A549 (cell line): Measurements from ENCODE around the gene CALML5. TPM values are rescaled to one million over a fixed set of nuclear protein-coding genes. Genes with fewer than 3 reads are reported as not detected.

Experiments used
- ATAC-seq, 2 experiments: fragments of 200-7000 bp in 1 of 2; fragments of >200 bp in 1 of 2; cut with Nextera tagmentation in 1 of 2; cut with Tn5 transposase in 1 of 2; 3 replicates each; pipeline versions ENCODE4 v1.8.0 to v1.9.1; 2018 to 2020; ENCODE audit warnings: mild to moderate bottlenecking in 1 of 2, moderate library complexity in 1 of 2
- CTCF ChIA-PET: fragments of 300-600 bp; sonication (Branson Sonifier 250); formaldehyde crosslinking; extraction: SDS; loops from one replicate; lab custom pipeline; 2021; ENCODE audit warnings: antibody characterized with exemption, inconsistent platforms; lab: Yijun Ruan, JAX
- POLR2A ChIA-PET: fragments of 350-600 bp; formaldehyde crosslinking; extraction: SDS; loops from one replicate; lab custom pipeline; 2021; ENCODE audit warnings: antibody characterized with exemption, inconsistent platforms; lab: Yijun Ruan, JAX
- DNase-seq, 2 experiments: peaks; one replicate each; pipeline versions ENCODE4 v3.0.0 to v3.0.0-alpha.2; 2011 to 2016; ENCODE audit warnings: low read depth in 1 of 2, low spot score in 1 of 2
- FAIRE-seq: peaks from 2 replicates; lab custom pipeline; 2011; peaks lifted over from hg19 to GRCh38; lab: Jason Lieb, UNC
- H3K27ac ChIP-seq, 2 experiments: fragments of >200 bp; sonication (Bioruptor Twin); formaldehyde crosslinking; 3 replicates each; pipeline ENCODE4 v1.5.1; 2016 to 2017
- H3K4me1 ChIP-seq: fragments of >200 bp; sonication (Bioruptor Twin); formaldehyde crosslinking; 3 replicates; pipeline ENCODE4 v1.6.1; 2016
- H3K4me2 ChIP-seq: fragments of >200 bp; sonication (Bioruptor Twin); formaldehyde crosslinking; 3 replicates; pipeline ENCODE4 v1.6.1; 2016
- H3K4me3 ChIP-seq: fragments of >200 bp; sonication (Bioruptor Twin); formaldehyde crosslinking; 3 replicates; pipeline ENCODE4 v1.5.1; 2016
- H3K9me3 ChIP-seq: fragments of >200 bp; sonication (Bioruptor Twin); formaldehyde crosslinking; 3 replicates; pipeline ENCODE4 v1.6.1; 2016
- CEBPB ChIP-seq, 2 experiments: fragments of >200 bp in 1 of 2; sonication (Bioruptor Twin) in 1 of 2; formaldehyde crosslinking in 1 of 2; IDR thresholded peaks; 2 replicates each; pipeline ENCODE4 v1.6.1; 2012 to 2016
- ESRRA ChIP-seq: fragments of 150-350 bp; IDR thresholded peaks from 2 replicates; pipeline ENCODE4 v1.6.1; 2014; ENCODE audit warnings: mild to moderate bottlenecking, low read length, borderline replicate concordance
- FOSL2 ChIP-seq, 2 experiments: fragments of 450-650 bp in 1 of 2; fragments of >200 bp in 1 of 2; sonication (Bioruptor Twin) in 1 of 2; formaldehyde crosslinking; IDR thresholded peaks; 2 replicates each; pipeline versions ENCODE4 v1.5.0 to v1.6.1; 2016 to 2020; ENCODE audit warnings: mild to moderate bottlenecking in 1 of 2, moderate library complexity in 1 of 2
- HDAC2 ChIP-seq: fragments of 200-600 bp; sonication (generic); IDR thresholded peaks from 2 replicates; pipeline ENCODE4 v1.6.1; 2016
- HOXA7 ChIP-seq: fragments of 250-450 bp; sonication (Bioruptor Pico); IDR thresholded peaks from 2 replicates; pipeline ENCODE4 v1.5.0; 2020; ENCODE audit warnings: mild to moderate bottlenecking, moderate library complexity
- HOXB13 ChIP-seq: fragments of 250-450 bp; sonication (Bioruptor Pico); IDR thresholded peaks from 2 replicates; pipeline ENCODE4 v1.5.0; 2020; ENCODE audit warnings: low read depth, mild to moderate bottlenecking, moderate library complexity
- HOXB5 ChIP-seq: fragments of 250-450 bp; sonication (Bioruptor Pico); IDR thresholded peaks from 2 replicates; pipeline ENCODE4 v1.5.0; 2020; ENCODE audit warnings: mild to moderate bottlenecking, moderate library complexity
- JUN ChIP-seq, 2 experiments: fragments of >200 bp; sonication (Bioruptor Twin); formaldehyde crosslinking; IDR thresholded peaks; 2 replicates in 1 of 2; 3 replicates in 1 of 2; pipeline ENCODE4 v1.6.1; 2016 to 2017
- NR3C1 ChIP-seq: fragments of >200 bp; sonication (Bioruptor Twin); formaldehyde crosslinking; IDR thresholded peaks from 3 replicates; pipeline ENCODE4 v1.6.1; 2017
- PHF8 ChIP-seq: fragments of 200-600 bp; sonication (generic); IDR thresholded peaks from 2 replicates; pipeline ENCODE4 v1.6.1; 2016; ENCODE audit warnings: low read depth, mild to moderate bottlenecking, antibody characterized with exemption, moderate library complexity, borderline replicate concordance
- POLR2AphosphoS2 ChIP-seq: conservative IDR thresholded peaks from 2 replicates; pipeline ENCODE4 v1.6.1; 2012; ENCODE audit warnings: low read length, improper control_type of control experiment, inconsistent platforms
- RCOR1 ChIP-seq: fragments of 150-350 bp; IDR thresholded peaks from 2 replicates; pipeline ENCODE4 v1.6.1; 2014; ENCODE audit warnings: antibody characterized with exemption, low read length, low read depth
- RFX5 ChIP-seq: fragments of 450-650 bp; IDR thresholded peaks from 2 replicates; pipeline ENCODE4 v1.7.1; 2014; ENCODE audit warnings: antibody characterized with exemption, mild to moderate bottlenecking, moderate library complexity
- RNF2 ChIP-seq: fragments of 200-600 bp; sonication (generic); IDR thresholded peaks from 2 replicates; pipeline ENCODE4 v1.6.1; 2016; ENCODE audit warnings: low read depth, mild to moderate bottlenecking, antibody characterized with exemption, moderate library complexity, borderline replicate concordance
- SMC3 ChIP-seq: fragments of >200 bp; sonication (Bioruptor Twin); formaldehyde crosslinking; IDR thresholded peaks from 3 replicates; pipeline ENCODE4 v1.6.1; 2018; ENCODE audit warnings: inconsistent platforms
- SREBF2 ChIP-seq: fragments of 450-650 bp; IDR thresholded peaks from 2 replicates; pipeline ENCODE4 v1.6.1; 2014; ENCODE audit warnings: mild to moderate bottlenecking, moderate library complexity
- TFCP2L1 ChIP-seq: fragments of 250-450 bp; sonication (Bioruptor Pico); IDR thresholded peaks from 2 replicates; pipeline ENCODE4 v1.5.0; 2021; ENCODE audit warnings: mild to moderate bottlenecking
- ZC3H11A ChIP-seq: fragments of 450-650 bp; IDR thresholded peaks from 2 replicates; pipeline ENCODE4 v1.6.1; 2014; ENCODE audit warnings: antibody characterized with exemption, mild to moderate bottlenecking
- ZFP36 ChIP-seq: fragments of 450-650 bp; IDR thresholded peaks from 2 replicates; pipeline ENCODE4 v1.6.1; 2014; ENCODE audit warnings: borderline replicate concordance; ENCODE audit not compliant: partially characterized antibody
- WGBS: methylation state at CpG from one replicate; pipeline ENCODE4 v1.1.6; 2017; ENCODE audit errors: missing lambda C conversion rate; 5-methylcytosine and 5-hydroxymethylcytosine counted together
- polyA plus RNA-seq, 4 experiments: library from polyadenylated mRNA; depleted of rRNA in 3 of 4; stranded (reverse); fragments of >200 nt; fragmentation: RNase III in 1 of 4; extraction: RNeasy Plus Mini Kit Qiagen cat#74134 plus additional on column Dnase treatment in 1 of 4; gene quantifications; 2 replicates in 3 of 4; 3 replicates in 1 of 4; pipeline ENCODE4 v1.2.3, GENCODE V29; 2011 to 2017
- TF ChIP-seq, protein P1 (sequence below): IDR thresholded peaks from 2 replicates; pipeline ENCODE4 v1.6.1; 2012
- TF ChIP-seq, protein P2 (sequence below): fragments of >200 bp; sonication (Bioruptor Twin); formaldehyde crosslinking; IDR thresholded peaks from 3 replicates; pipeline ENCODE4 v1.6.1; 2016
- TF ChIP-seq, protein P3 (sequence below): fragments of 250-450 bp; sonication (Bioruptor Pico); IDR thresholded peaks from 2 replicates; pipeline ENCODE4 v1.5.0; 2021; ENCODE audit warnings: mild to moderate bottlenecking, moderate library complexity, borderline replicate concordance
- TF ChIP-seq, protein P4 (sequence below): fragments of 450-650 bp; IDR thresholded peaks from 2 replicates; pipeline ENCODE4 v1.6.1; 2014; ENCODE audit warnings: antibody characterized with exemption
- TF ChIP-seq, protein P5 (sequence below): fragments of >200 bp; sonication (Bioruptor Twin); formaldehyde crosslinking; IDR thresholded peaks from 2 replicates; pipeline ENCODE4 v1.6.1; 2016
- TF ChIP-seq, protein P6 (sequence below): fragments of 150-350 bp; IDR thresholded peaks from 2 replicates; pipeline ENCODE4 v1.6.1; 2014; ENCODE audit warnings: low read depth, mild to moderate bottlenecking, low read length
- TF ChIP-seq, protein P7 (sequence below): fragments of 250-450 bp; sonication (Bioruptor Pico); IDR thresholded peaks from 2 replicates; pipeline ENCODE4 v1.5.0; 2020; ENCODE audit warnings: low read depth, mild to moderate bottlenecking, moderate library complexity
- TF ChIP-seq, protein P8 (sequence below): fragments of >200 bp; sonication (Bioruptor Twin); formaldehyde crosslinking; IDR thresholded peaks from 3 replicates; pipeline ENCODE4 v1.5.1; 2016
- TF ChIP-seq, protein P9 (sequence below): IDR thresholded peaks from 2 replicates; pipeline ENCODE4 v1.6.1; 2012

CALML5 gene
- polyA plus RNA-seq, 2 of the 4 experiments (the other 2 are of a cell fraction), result not detected

DNA sequence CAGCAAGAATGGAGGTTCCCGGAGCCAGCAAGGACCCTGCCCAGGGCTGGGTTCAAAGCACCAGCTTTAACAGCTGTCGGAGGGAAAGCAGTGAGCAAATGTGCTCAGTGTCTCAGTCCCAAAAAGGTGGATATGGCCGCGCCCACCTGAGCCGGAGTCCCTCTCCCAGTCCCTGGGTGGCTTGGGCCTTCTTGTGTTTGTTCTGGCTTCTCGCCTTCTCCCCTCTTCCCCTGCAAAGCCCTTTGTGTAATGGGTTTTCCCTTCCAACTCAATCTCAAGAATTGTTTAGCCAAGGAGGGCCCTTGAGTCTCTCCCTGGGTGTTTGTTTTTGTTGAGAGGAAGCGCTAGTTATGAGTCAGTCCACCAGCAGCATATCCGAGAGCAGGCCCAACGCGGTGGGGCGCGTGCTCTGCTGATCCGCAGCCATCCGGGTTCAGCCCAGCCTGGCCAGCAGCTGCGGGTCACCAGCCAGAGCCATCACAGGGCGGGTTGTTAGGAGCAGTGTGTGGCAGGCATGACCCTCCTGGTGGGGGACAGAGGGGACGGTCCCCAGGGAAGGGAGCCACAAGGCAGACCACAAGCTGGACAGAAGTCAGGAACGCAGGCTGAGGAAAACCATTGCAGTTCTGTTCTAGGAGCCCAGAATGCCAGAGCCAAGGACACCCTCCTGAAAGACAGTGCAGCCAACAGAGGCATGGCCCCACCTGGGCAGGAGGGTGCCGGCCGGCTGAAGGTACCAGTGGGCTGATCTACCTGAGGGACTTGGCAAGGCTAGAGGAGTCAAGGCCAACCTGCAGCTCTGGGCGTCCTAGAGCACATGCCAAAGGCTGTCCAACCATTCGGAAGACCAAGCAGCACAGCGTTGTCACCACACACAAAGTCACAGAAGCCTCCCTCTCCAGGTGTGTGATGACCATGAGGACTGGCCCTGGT lies 46.7 kb upstream of the CALML5 start:
- H3K4me1 ChIP-seq, result peaks cover 62% of the 10 kb centered on the region
- POLR2A ChIA-PET, result interaction anchor here (1.3 to 4.3 kb wide), 3 partner anchors 49 to 99 kb away, joined by 6 to 43 read pairs (median 13); no protein-coding TSS in a partner anchor
- ATAC-seq (peak; percentile 67 to 85), FAIRE-seq (no peak), DNase-seq (peak; percentile 94 to 96)
- 12% methylated on average over 23 of the region's 23 CpGs for WGBS
- CTCF ChIA-PET, result interaction anchor here (0.6 to 6.4 kb wide), 8 partner anchors 13 to 103 kb away, joined by 3 to 77 read pairs (median 4); no protein-coding TSS in a partner anchor
- peak overlapping the region; percentile 92 to 96 for H3K27ac ChIP-seq
- peak overlapping the region; percentile 22; the same call in 2 of the 3 replicates for H3K4me3 ChIP-seq
- peaks cover 32% of the 10 kb centered on the region for H3K9me3 ChIP-seq
- H3K4me2 ChIP-seq, result peak overlapping the region; percentile 87
- TF ChIP-seq, protein P1, sequence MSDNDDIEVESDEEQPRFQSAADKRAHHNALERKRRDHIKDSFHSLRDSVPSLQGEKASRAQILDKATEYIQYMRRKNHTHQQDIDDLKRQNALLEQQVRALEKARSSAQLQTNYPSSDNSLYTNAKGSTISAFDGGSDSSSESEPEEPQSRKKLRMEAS, result peak; percentile 96
- TF ChIP-seq, protein P2, sequence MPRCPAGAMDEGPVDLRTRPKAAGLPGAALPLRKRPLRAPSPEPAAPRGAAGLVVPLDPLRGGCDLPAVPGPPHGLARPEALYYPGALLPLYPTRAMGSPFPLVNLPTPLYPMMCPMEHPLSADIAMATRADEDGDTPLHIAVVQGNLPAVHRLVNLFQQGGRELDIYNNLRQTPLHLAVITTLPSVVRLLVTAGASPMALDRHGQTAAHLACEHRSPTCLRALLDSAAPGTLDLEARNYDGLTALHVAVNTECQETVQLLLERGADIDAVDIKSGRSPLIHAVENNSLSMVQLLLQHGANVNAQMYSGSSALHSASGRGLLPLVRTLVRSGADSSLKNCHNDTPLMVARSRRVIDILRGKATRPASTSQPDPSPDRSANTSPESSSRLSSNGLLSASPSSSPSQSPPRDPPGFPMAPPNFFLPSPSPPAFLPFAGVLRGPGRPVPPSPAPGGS, result 0 out of 3 replicates have a peak, but pooled peaks have one; percentile 65
- TF ChIP-seq JUN (IDR thresholded peaks at IDR 0.05) (peak; percentile 52 to 59; a peak in 3 of 5 replicates), FOSL2 (IDR thresholded peaks at IDR 0.05) (peak; percentile 79), FOSL2 (CRISPR knock-in tag; IDR thresholded peaks at IDR 0.05) (peak; percentile 87), ESRRA (no peak), HDAC2 (no peak), ZC3H11A (no peak), POLR2AphosphoS2 (no peak), RNF2 (no peak), TFCP2L1 (CRISPR knock-in tag) (no peak), HOXB5 (CRISPR knock-in tag) (peak; percentile 54; the same call in 1 of the 2 replicates), SREBF2 (no peak), RFX5 (no peak), SMC3 (peak; percentile 38; the same call in 2 of the 3 replicates), PHF8 (no peak), ZFP36 (no peak), CEBPB (IDR thresholded peaks at IDR 0.05) (peak; percentile 22 to 48; a peak in 2 of 4 replicates), NR3C1 (no peak), RCOR1 (no peak), HOXB13 (no peak; the same call in none of the 2 replicates), HOXA7 (CRISPR knock-in tag) (no peak)
- TF ChIP-seq, protein P3, sequence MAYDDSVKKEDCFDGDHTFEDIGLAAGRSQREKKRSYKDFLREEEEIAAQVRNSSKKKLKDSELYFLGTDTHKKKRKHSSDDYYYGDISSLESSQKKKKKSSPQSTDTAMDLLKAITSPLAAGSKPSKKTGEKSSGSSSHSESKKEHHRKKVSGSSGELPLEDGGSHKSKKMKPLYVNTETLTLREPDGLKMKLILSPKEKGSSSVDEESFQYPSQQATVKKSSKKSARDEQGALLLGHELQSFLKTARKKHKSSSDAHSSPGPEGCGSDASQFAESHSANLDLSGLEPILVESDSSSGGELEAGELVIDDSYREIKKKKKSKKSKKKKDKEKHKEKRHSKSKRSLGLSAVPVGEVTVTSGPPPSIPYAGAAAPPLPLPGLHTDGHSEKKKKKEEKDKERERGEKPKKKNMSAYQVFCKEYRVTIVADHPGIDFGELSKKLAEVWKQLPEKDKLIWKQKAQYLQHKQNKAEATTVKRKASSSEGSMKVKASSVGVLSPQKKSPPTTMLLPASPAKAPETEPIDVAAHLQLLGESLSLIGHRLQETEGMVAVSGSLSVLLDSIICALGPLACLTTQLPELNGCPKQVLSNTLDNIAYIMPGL (CRISPR knock-in tag), result no peak
- TF ChIP-seq, protein P4, sequence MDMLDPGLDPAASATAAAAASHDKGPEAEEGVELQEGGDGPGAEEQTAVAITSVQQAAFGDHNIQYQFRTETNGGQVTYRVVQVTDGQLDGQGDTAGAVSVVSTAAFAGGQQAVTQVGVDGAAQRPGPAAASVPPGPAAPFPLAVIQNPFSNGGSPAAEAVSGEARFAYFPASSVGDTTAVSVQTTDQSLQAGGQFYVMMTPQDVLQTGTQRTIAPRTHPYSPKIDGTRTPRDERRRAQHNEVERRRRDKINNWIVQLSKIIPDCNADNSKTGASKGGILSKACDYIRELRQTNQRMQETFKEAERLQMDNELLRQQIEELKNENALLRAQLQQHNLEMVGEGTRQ, result 0 out of 2 replicates have a peak, but pooled peaks have one; percentile 17
- TF ChIP-seq, protein P5, sequence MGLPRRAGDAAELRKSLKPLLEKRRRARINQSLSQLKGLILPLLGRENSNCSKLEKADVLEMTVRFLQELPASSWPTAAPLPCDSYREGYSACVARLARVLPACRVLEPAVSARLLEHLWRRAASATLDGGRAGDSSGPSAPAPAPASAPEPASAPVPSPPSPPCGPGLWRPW, result no peak
- TF ChIP-seq, protein P6, sequence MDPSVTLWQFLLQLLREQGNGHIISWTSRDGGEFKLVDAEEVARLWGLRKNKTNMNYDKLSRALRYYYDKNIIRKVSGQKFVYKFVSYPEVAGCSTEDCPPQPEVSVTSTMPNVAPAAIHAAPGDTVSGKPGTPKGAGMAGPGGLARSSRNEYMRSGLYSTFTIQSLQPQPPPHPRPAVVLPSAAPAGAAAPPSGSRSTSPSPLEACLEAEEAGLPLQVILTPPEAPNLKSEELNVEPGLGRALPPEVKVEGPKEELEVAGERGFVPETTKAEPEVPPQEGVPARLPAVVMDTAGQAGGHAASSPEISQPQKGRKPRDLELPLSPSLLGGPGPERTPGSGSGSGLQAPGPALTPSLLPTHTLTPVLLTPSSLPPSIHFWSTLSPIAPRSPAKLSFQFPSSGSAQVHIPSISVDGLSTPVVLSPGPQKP, result no peak
- TF ChIP-seq, protein P7, sequence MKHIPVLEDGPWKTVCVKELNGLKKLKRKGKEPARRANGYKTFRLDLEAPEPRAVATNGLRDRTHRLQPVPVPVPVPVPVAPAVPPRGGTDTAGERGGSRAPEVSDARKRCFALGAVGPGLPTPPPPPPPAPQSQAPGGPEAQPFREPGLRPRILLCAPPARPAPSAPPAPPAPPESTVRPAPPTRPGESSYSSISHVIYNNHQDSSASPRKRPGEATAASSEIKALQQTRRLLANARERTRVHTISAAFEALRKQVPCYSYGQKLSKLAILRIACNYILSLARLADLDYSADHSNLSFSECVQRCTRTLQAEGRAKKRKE (CRISPR knock-in tag), result peak; percentile 65
- TF ChIP-seq, protein P8, sequence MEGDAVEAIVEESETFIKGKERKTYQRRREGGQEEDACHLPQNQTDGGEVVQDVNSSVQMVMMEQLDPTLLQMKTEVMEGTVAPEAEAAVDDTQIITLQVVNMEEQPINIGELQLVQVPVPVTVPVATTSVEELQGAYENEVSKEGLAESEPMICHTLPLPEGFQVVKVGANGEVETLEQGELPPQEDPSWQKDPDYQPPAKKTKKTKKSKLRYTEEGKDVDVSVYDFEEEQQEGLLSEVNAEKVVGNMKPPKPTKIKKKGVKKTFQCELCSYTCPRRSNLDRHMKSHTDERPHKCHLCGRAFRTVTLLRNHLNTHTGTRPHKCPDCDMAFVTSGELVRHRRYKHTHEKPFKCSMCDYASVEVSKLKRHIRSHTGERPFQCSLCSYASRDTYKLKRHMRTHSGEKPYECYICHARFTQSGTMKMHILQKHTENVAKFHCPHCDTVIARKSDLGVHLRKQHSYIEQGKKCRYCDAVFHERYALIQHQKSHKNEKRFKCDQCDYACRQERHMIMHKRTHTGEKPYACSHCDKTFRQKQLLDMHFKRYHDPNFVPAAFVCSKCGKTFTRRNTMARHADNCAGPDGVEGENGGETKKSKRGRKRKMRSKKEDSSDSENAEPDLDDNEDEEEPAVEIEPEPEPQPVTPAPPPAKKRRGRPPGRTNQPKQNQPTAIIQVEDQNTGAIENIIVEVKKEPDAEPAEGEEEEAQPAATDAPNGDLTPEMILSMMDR, result no peak
- TF ChIP-seq, protein P9, sequence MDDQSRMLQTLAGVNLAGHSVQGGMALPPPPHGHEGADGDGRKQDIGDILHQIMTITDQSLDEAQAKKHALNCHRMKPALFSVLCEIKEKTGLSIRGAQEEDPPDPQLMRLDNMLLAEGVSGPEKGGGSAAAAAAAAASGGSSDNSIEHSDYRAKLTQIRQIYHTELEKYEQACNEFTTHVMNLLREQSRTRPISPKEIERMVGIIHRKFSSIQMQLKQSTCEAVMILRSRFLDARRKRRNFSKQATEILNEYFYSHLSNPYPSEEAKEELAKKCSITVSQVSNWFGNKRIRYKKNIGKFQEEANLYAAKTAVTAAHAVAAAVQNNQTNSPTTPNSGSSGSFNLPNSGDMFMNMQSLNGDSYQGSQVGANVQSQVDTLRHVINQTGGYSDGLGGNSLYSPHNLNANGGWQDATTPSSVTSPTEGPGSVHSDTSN, result no peak
